Measurements from ENCODE around the gene MMD.

The MMD gene

DNA sequence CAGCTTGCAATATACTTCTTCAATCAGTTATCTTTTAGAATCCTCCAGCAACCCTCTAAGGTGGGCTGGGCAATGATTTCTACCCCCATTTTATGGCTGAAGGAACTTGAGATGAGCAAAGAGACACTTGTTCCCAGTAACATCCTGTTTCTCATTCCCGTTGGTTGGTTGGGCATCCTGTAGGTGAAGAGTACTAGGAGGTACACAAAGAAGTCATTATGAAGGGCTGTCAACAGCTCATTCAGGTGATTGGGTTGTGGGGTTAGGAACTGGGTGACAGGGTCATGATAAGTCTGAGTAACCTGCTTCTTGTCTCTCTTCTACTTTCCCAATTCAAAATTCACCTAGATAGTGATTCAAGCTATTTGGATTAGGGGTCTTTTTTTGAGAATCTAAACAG, 76.5 kb downstream of the MMD start:
- no peak for DNase-seq

DNA sequence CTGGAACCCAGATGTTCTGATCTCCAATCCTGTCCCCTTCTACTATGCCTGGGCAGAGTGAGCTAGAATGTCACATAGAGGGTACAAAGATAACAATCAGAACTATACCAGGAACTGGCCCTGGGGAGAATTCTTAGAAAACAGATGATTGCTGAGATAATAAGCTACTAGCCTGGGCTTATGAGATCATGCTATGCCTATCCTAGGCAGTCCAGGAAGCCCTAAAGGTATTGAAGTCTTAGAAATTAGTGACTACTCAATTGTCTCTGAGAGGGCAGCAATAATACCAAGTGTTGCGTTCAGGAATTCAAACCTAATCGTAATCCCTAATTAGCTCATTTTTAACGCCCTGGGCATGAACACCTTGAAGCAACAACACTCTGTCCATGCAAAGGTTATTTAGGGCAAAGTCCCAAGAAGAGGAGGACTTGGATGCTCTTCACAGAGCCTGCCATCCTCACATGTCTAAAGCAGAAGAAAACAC, 77.1 kb downstream of the MMD start:
- DNase-seq = peak; percentile 71

DNA sequence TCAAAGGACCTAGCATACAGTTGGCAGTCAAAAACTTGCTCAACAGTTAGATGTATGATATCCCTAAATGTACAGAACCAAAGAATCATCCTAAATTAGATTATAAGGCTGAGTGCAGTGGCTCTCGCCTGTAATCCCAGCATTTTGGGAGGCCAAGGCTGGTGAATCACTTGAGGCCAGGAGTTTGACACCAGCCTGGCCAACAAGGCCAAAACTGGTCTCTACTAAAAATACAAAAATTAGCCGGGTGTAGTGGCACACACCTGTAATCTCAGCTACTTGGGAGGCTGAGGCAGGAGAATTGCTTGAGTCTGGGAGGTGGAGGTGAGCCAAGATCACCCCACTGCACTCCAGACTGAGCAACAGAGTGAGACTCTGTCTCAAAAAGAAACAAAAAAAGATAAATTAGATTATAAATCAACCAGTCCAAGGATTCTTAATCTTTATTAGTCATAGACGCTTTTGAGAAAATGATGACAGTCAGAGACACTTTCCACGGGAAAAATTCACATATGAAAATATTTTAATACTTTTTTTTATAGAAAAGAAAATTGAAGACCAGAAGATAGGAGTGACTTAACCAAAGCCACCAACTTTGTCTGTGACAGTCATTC, 77.6 kb downstream of the MMD start:
- no peak for DNase-seq

DNA sequence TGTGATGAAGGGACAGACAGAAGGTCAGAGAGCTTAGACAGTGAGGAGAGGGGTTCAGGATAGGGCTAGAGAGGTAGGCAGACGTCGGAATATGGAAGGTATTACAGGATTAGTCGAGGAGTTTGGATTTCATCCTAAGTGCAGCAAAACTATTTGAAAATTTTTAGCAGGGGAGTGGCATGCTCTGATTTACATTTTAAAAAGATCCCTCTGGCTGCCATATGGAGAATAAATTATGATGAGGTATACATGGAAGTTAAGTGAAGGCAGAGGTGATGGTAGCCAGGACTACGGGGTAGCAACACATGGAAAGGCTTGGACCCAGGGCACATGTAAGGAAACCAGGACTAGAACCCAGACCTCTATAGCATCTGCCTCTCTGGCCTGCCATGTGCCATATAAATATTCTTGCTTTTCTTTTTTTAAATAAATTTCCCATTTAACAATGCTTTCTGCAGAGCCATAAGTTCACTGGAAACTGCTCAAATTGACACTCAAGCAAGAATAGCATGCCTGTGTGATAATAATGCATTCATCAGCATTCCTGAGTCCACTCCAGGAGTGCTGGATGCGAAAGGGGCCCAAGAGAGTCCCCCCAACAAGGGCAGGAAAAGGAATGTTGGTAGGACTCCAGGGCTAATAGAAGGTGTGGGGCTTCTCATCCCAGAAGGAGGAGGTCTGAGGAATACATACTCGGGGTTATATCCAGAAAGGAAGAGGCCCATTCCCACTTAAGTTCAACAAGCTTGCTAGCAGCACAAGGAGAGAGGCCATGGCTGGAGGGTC, 78.6 kb downstream of the MMD start:
- DNase-seq = no peak

All from CD4-positive, alpha-beta T cell treated with Interleukin-10 for 1 hour (primary cell).